K562 (cell line): ENCODE results near the gene SUCNR1. TPM values are rescaled to one million over a fixed set of nuclear protein-coding genes. Genes with fewer than 3 reads are reported as not detected.

Source experiments
- ATAC-seq: fragments of 200-7000 bp; cut with Tn5 transposase; 3 replicates; pipeline ENCODE4 v1.9.1; 2020; ENCODE audit warnings: moderate library complexity
- BruUV-seq: library from RNA; stranded (reverse); fragments of 400-500 nt; replicated peaks from 2 replicates; lab custom pipeline; 2021; lab: Mats Ljungman, UMichigan
- CTCF ChIA-PET: fragments of 300-600 bp; formaldehyde crosslinking; extraction: SDS; loops from one replicate; lab custom pipeline; 2021; ENCODE audit warnings: low intra/inter-chr PET ratio; lab: Yijun Ruan, JAX
- POLR2A ChIA-PET: fragments of 300-600, 350-650 bp; sonication (Branson Sonifier 250); formaldehyde crosslinking; extraction: SDS; loops from one replicate; lab custom pipeline; 2021; ENCODE audit warnings: antibody characterized with exemption, inconsistent platforms; lab: Yijun Ruan, JAX
- DNase-seq, 4 experiments: peaks; one replicate each; pipeline versions ENCODE4 v3.0.0 to v3.0.0-alpha.2; 2011 to 2018; ENCODE audit warnings: low spot score in 3 of 4, mixed read lengths in 3 of 4; ENCODE audit errors: extremely low read depth in 1 of 4
- FAIRE-seq: peaks from 2 replicates; lab custom pipeline; 2011; peaks lifted over from hg19 to GRCh38; lab: Jason Lieb, UNC
- H2AFZ ChIP-seq: 2 replicates; pipeline ENCODE4 v1.6.0; 2011; ENCODE audit warnings: low read depth, low read length, control low read depth, inconsistent platforms
- H3K27ac ChIP-seq: fragments of 200-600 bp; 3 replicates; pipeline ENCODE4 v1.8.0; 2011; ENCODE audit warnings: low read depth, mild to moderate bottlenecking, control low read depth, inconsistent platforms, low read length, moderate library complexity, mixed read lengths; ENCODE audit errors: extremely low read depth
- H3K27me3 ChIP-seq, 2 experiments: fragments of 300-600 bp in 1 of 2; 2 replicates in 1 of 2; 3 replicates in 1 of 2; pipeline versions ENCODE4 v1.6.0 to v1.8.0; 2011; ENCODE audit warnings: inconsistent platforms in 2 of 2, low read length in 2 of 2, mild to moderate bottlenecking in 1 of 2, mixed read lengths in 1 of 2, moderate library complexity in 1 of 2; ENCODE audit not compliant: control insufficient read depth in 2 of 2, insufficient read depth in 2 of 2
- H3K36me3 ChIP-seq: fragments of 300-600 bp; 3 replicates; pipeline ENCODE4 v1.8.0; 2011; ENCODE audit warnings: mild to moderate bottlenecking, low read length, inconsistent platforms; ENCODE audit not compliant: control insufficient read depth, insufficient read depth
- H3K4me1 ChIP-seq, 2 experiments: fragments of 200-600 bp in 1 of 2; replicated peaks in 1 of 2; 2 replicates in 1 of 2; 3 replicates in 1 of 2; pipeline versions ENCODE4 v1.5.1 to v1.8.0; 2011; ENCODE audit warnings: inconsistent platforms in 2 of 2, low read length in 2 of 2, mild to moderate bottlenecking in 1 of 2, mixed read lengths in 1 of 2, moderate library complexity in 1 of 2; ENCODE audit not compliant: control insufficient read depth in 2 of 2, insufficient read depth in 2 of 2
- H3K4me2 ChIP-seq: 2 replicates; pipeline ENCODE4 v1.6.1; 2011; ENCODE audit warnings: low read length, control low read depth, inconsistent platforms, mixed read lengths; ENCODE audit not compliant: insufficient read depth
- H3K4me3 ChIP-seq: fragments of 200-600 bp; sonication (generic), shearing (Covaris generic); 2 replicates; pipeline ENCODE4 v1.5.1; 2016; ENCODE audit warnings: control low read depth, inconsistent platforms
- H3K79me2 ChIP-seq: fragments of 200-600 bp; 3 replicates; pipeline ENCODE4 v1.8.0; 2011; ENCODE audit warnings: low read length, inconsistent platforms; ENCODE audit not compliant: control insufficient read depth, insufficient read depth
- H3K9ac ChIP-seq, 2 experiments: 2 replicates each; pipeline versions ENCODE4 v1.6.0 to v1.6.1; 2011; ENCODE audit warnings: low read depth in 2 of 2, low read length in 2 of 2, control low read depth in 1 of 2, inconsistent platforms in 1 of 2, mild to moderate bottlenecking in 1 of 2, mixed read lengths in 1 of 2; ENCODE audit not compliant: insufficient read depth in 1 of 2
- H3K9me1 ChIP-seq: one replicate; pipeline ENCODE4 v1.6.0; 2011; ENCODE audit warnings: inconsistent platforms, mild to moderate bottlenecking, low read length, moderate library complexity; ENCODE audit not compliant: control insufficient read depth, insufficient read depth
- H3K9me3 ChIP-seq: replicated peaks from 2 replicates; pipeline ENCODE4 v1.5.1; 2011; ENCODE audit warnings: low read depth, low read length, inconsistent platforms; ENCODE audit not compliant: control insufficient read depth, insufficient read depth
- H4K20me1 ChIP-seq: replicated peaks from 2 replicates; pipeline ENCODE4 v1.6.1; 2011; ENCODE audit warnings: low read length, inconsistent platforms, mixed read lengths; ENCODE audit not compliant: control insufficient read depth, insufficient read depth
- CTCFL ChIP-seq: IDR thresholded peaks from 2 replicates; pipeline ENCODE4 v1.6.1; 2011; ENCODE audit warnings: borderline replicate concordance, low read depth, mild to moderate bottlenecking, moderate library complexity, low read length; ENCODE audit not compliant: insufficient read depth, poor library complexity, severe bottlenecking
- FOS ChIP-seq: IDR thresholded peaks from 3 replicates; pipeline ENCODE4 v1.6.1; 2011; ENCODE audit not compliant: insufficient read length; ENCODE audit errors: extremely low read depth
- TEAD1 ChIP-seq, 2 experiments: fragments of 450-650 bp in 1 of 2; sonication (generic) in 1 of 2; formaldehyde crosslinking; IDR thresholded peaks; 2 replicates each; pipeline versions ENCODE4 v1.4.0 to v1.8.0; 2020 to 2022; ENCODE audit warnings: mild to moderate bottlenecking in 2 of 2, missing genetic modification reagents in 1 of 2
- WGBS: fragments of 100-300 bp; shearing (Covaris generic); methylation state at CpG from one replicate; pipeline ENCODE4 v1.1.6; 2016; ENCODE audit warnings: low coverage, mixed read lengths; ENCODE audit not compliant: insufficient coverage; ENCODE audit errors: missing lambda C conversion rate; 5-methylcytosine and 5-hydroxymethylcytosine counted together
- in situ Hi-C: fragments of 300-500 bp; cut with MboI; formaldehyde crosslinking; loops from 4 replicates; pipeline ENCODE4 v1.15.0; 2018; ENCODE audit warnings: inconsistent platforms, mixed read lengths
- intact Hi-C: fragments of 100-400 bp; cut with micrococcal nuclease; formaldehyde crosslinking; loops from 2 replicates; pipeline ENCODE4 v1.14.2; 2022
- polyA plus RNA-seq, 8 experiments: library from polyadenylated mRNA; depleted of rRNA in 4 of 8; stranded (reverse) in 5 of 8; unstranded in 3 of 8; fragments of >200 nt; fragmentation: Nextera tagmentation in 2 of 8; fragmentation: Illumina TruSeq in 1 of 8; extraction: Ambion mirVana in 2 of 8; extraction: Trizol in 1 of 8; gene quantifications; 2 replicates each; pipeline versions ENCODE4 v1.2.1 to v1.2.3, GENCODE V29; 2011 to 2014; ENCODE audit warnings: inconsistent platforms in 1 of 8, missing spikeins in 1 of 8
- total RNA-seq, 7 experiments: library from RNA; depleted of rRNA in 6 of 7; stranded (reverse); fragments of >200 nt in 6 of 7; fragmentation: Illumina TruSeq in 2 of 7; extraction: Trizol in 2 of 7; gene quantifications; 2 replicates each; pipeline versions ENCODE4 v1.2.1 to v1.2.3, GENCODE V29; 2011 to 2021; ENCODE audit warnings: low replicate concordance in 1 of 7

The SUCNR1 gene
- total and polyA plus RNA-seq, 9 of the 15 experiments (the other 6 are each of a cell fraction or from before 2014, with no cell fraction given), result 0.04 to 0.54 (median 0.13) TPM

GRCh38 chr3:151900884-151901643, 27.6 kb downstream of the SUCNR1 start:
- H4K20me1 ChIP-seq, result no peaks in the 10 kb centered on the region
- no peak overlapping the region for H3K4me3 ChIP-seq
- in situ Hi-C loops, result no loop called here
- TF ChIP-seq FOS, result no peak
- TF ChIP-seq CTCFL, result no peak
- no peak for TF ChIP-seq TEAD1 (CRISPR knock-in tag; IDR thresholded peaks at IDR 0.05)
- H3K27ac ChIP-seq, result no peak overlapping the region
- no TSS peak for BruUV-seq
- no peak overlapping the region for H2AFZ ChIP-seq
- no peak for FAIRE-seq
- ATAC-seq, result no peak
- H3K4me2 ChIP-seq, result no peak overlapping the region
- H3K79me2 ChIP-seq, result no peaks in the 10 kb centered on the region
- no peak overlapping the region for H3K9ac ChIP-seq
- no peak for DNase-seq
- POLR2A ChIA-PET, result interaction anchor here (0.7 kb wide), 1 partner anchor 1585 kb away, joined by 3 read pairs; no protein-coding TSS in a partner anchor
- no peaks in the 10 kb centered on the region for H3K9me3 ChIP-seq
- H3K4me1 ChIP-seq, result peaks cover 0 to 16% of the 10 kb centered on the region in 2 experiments; a peak in 4 of 5 replicates
- intact Hi-C loops, result no loop called here
- no peaks in the 10 kb centered on the region for H3K9me1 ChIP-seq
- 0% methylated on average over 1 of the region's 1 CpG for WGBS
- H3K27me3 ChIP-seq, result no peaks in the 10 kb centered on the region
- CTCF ChIA-PET, result no interaction called here
- no peaks in the 10 kb centered on the region for H3K36me3 ChIP-seq
